Calu3 (cell line): ENCODE data around the gene GIMAP1. TPM values are rescaled to one million over a fixed set of nuclear protein-coding genes. Genes with fewer than 3 reads are reported as not detected.

Source experiments
- BruUV-seq: library from RNA; stranded (reverse); fragments of 400-500 nt; replicated peaks from 2 replicates; lab custom pipeline; 2021; lab: Mats Ljungman, UMichigan
- CTCF ChIA-PET: fragments of 300-600 bp; sonication (Branson Sonifier 250); formaldehyde crosslinking; loops from one replicate; lab custom pipeline; 2022; ENCODE audit warnings: antibody characterized with exemption; lab: Charles Lee
- DNase-seq: peaks from one replicate; pipeline ENCODE4 v3.0.0; 2022
- H3K27ac Mint-ChIP-seq: one replicate; pipeline ENCODE4 v1.8.0; 2022; ENCODE audit warnings: mixed read lengths; ENCODE audit not compliant: unreplicated experiment
- H3K27me3 Mint-ChIP-seq: one replicate; pipeline ENCODE4 v1.8.0; 2022; ENCODE audit warnings: mixed read lengths; ENCODE audit not compliant: unreplicated experiment
- H3K36me3 Mint-ChIP-seq: one replicate; pipeline ENCODE4 v1.8.0; 2022; ENCODE audit warnings: mild to moderate bottlenecking, moderate library complexity, mixed read lengths; ENCODE audit not compliant: insufficient read depth, unreplicated experiment
- H3K4me1 Mint-ChIP-seq: one replicate; pipeline ENCODE4 v1.8.0; 2022; ENCODE audit warnings: mild to moderate bottlenecking, low read depth, mixed read lengths; ENCODE audit not compliant: unreplicated experiment
- H3K4me3 Mint-ChIP-seq: one replicate; pipeline ENCODE4 v1.8.0; 2022; ENCODE audit warnings: mild to moderate bottlenecking, low read depth, moderate library complexity, mixed read lengths; ENCODE audit not compliant: unreplicated experiment
- H3K9me3 Mint-ChIP-seq: one replicate; pipeline ENCODE4 v1.8.0; 2022; ENCODE audit warnings: low read depth, mixed read lengths; ENCODE audit not compliant: unreplicated experiment
- intact Hi-C: fragments of 100-400 bp; cut with micrococcal nuclease; formaldehyde crosslinking; loops from one replicate; pipeline ENCODE4 v1.10.0; 2022; ENCODE audit not compliant: unreplicated experiment
- total RNA-seq: library from RNA; stranded (reverse); gene quantifications from 2 replicates; pipeline ENCODE4 v1.2.3, GENCODE V29; 2022
- TF ChIP-seq, protein P1 (sequence below): fragments of 200-600 bp; IDR thresholded peaks from one replicate; pipeline ENCODE4 v1.8.0; 2022; ENCODE audit warnings: antibody characterized with exemption; ENCODE audit not compliant: unreplicated experiment

GIMAP1 gene
- total RNA-seq, 1 experiment from 2014 or later = not detected

DNA sequence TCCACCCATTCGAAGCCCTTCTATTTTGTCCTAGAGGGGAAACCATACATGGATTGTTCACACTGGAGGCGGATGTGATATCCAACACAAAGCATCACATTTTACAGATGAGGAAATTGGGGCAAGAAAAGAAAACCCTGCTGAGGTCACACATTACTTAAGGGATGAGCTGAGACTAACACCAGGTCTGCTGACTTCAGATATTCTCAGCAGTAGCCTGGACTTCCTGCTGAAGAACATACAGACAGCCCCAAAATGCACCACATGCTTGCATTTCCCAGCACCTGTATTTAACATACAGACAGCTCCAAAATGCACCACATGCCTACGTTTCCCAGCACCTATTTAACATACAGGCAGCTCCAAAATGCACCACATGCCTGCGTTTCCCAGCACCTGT is 32.0 kb downstream of the GIMAP1 start:
- no peak for DNase-seq
- no TSS peak for BruUV-seq
- CTCF ChIA-PET = no interaction called here
- H3K4me1 Mint-ChIP-seq = no peaks in the 10 kb centered on the region
- intact Hi-C loops = no loop called here
- H3K9me3 Mint-ChIP-seq = no peaks in the 10 kb centered on the region
- TF ChIP-seq, protein P1, sequence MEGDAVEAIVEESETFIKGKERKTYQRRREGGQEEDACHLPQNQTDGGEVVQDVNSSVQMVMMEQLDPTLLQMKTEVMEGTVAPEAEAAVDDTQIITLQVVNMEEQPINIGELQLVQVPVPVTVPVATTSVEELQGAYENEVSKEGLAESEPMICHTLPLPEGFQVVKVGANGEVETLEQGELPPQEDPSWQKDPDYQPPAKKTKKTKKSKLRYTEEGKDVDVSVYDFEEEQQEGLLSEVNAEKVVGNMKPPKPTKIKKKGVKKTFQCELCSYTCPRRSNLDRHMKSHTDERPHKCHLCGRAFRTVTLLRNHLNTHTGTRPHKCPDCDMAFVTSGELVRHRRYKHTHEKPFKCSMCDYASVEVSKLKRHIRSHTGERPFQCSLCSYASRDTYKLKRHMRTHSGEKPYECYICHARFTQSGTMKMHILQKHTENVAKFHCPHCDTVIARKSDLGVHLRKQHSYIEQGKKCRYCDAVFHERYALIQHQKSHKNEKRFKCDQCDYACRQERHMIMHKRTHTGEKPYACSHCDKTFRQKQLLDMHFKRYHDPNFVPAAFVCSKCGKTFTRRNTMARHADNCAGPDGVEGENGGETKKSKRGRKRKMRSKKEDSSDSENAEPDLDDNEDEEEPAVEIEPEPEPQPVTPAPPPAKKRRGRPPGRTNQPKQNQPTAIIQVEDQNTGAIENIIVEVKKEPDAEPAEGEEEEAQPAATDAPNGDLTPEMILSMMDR = no peak
- H3K27ac Mint-ChIP-seq = no peak overlapping the region
- H3K36me3 Mint-ChIP-seq = no peaks in the 10 kb centered on the region
- no peak overlapping the region for H3K4me3 Mint-ChIP-seq
- H3K27me3 Mint-ChIP-seq = peaks cover 86% of the 10 kb centered on the region

DNA sequence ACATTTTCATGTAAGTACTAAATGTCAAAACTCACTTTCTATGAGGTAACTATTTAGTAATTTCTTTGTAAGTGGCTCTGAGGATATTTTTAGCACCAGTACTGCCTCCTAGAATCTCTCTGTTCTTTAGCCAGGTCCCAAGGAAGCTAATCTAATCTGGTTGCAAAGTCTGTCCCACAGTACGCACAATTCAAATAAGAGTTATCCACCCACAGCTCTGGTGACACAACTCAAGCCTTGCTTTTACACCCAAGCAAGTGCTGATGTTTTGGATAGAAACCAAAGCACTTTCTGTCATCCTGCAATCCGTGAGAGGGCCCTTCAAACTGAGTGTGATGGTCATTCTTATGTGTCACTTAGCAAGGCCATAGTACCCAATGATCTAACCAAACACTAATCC is 35.3 kb downstream of the GIMAP1 start:
- H3K36me3 Mint-ChIP-seq = no peaks in the 10 kb centered on the region
- no peak overlapping the region for H3K4me3 Mint-ChIP-seq
- H3K4me1 Mint-ChIP-seq = no peaks in the 10 kb centered on the region
- TF ChIP-seq, protein P1 = no peak
- CTCF ChIA-PET = no interaction called here
- no peak overlapping the region for H3K27ac Mint-ChIP-seq
- peaks cover 65% of the 10 kb centered on the region for H3K27me3 Mint-ChIP-seq
- no peaks in the 10 kb centered on the region for H3K9me3 Mint-ChIP-seq
- no TSS peak for BruUV-seq
- intact Hi-C loops = loop anchor here (10.0 kb wide), 1 partner anchor 217 kb away; no protein-coding TSS in a partner anchor
- no peak for DNase-seq

DNA sequence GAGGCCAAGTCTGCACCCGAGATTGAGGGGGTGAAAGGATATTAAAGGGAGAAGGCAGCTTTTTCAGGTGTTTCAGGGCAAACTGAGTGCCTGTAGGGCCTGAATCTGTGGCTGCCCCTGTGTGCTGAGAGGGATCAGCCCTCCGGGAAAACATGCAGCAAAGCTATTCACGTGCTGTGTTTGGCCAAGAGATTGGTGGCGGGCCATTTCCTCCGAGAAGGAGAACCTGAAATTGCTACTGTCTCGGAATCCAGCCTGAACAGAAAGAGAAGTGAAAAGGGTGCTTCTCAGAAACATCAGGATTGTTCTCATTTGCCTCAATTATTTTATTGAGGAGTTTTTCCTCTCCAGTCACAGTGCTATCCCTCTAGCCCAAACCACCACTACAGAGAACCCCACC is 36.8 kb downstream of the GIMAP1 start:
- no peak for DNase-seq
- TF ChIP-seq, protein P1 = no peak
- Mint-ChIP-seq H3K9me3 (no peaks in the 10 kb centered on the region), H3K4me1 (no peaks in the 10 kb centered on the region), H3K36me3 (no peaks in the 10 kb centered on the region), H3K4me3 (no peak overlapping the region), H3K27ac (no peak overlapping the region), H3K27me3 (peaks cover 57% of the 10 kb centered on the region)
- BruUV-seq = no TSS peak
- CTCF ChIA-PET = interaction anchor here (0.8 kb wide), 1 partner anchor 359 kb away, joined by 4 read pairs; no protein-coding TSS in a partner anchor
- intact Hi-C loops = loop anchor here (10.0 kb wide), 1 partner anchor 218 kb away; no protein-coding TSS in a partner anchor

DNA sequence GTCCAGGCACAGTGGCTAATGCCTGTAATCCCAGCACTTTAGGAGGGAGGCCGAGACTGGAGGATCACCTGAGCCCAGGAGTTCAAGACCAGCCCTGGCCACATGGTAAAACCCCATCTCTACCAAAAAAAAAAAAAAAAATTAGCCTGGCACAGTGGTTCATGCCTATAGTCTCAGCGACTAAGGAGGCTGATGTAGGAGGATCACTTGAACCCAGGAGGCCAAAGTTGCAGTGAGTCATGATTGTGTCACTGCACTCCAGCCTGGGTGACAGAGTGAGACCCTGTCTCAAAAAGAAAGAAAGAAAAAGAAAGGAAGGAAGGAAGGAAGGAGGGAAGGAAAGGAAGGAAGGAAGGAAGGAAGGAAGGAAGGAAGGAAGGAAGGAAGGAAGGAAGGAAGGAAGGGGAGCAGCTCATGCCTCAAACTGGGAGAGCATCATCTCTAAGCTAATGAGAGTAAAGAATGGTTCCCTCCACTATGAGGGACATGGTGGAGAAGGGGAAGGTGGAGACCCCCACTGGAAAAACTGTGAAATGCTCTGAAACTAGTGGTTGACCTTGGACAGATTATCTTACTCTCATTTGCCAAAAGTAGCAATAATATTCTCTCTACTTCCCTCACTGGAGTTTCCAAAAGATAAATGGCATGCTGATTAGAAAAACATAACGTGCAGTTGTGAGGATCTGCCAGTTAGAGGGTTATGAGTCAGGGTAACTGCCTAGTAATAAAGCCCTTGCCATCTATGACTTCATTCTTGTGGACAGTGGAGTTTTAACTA is 37.6 kb downstream of the GIMAP1 start:
- H3K27ac Mint-ChIP-seq = no peak overlapping the region
- H3K4me1 Mint-ChIP-seq = no peaks in the 10 kb centered on the region
- CTCF ChIA-PET = interaction anchor here (0.7 to 1.0 kb wide), 3 partner anchors 15 to 305 kb away, joined by 3 to 6 read pairs (median 3); no protein-coding TSS in a partner anchor
- H3K27me3 Mint-ChIP-seq = peaks cover 49% of the 10 kb centered on the region
- H3K4me3 Mint-ChIP-seq = no peak overlapping the region
- BruUV-seq = no TSS peak
- TF ChIP-seq, protein P1 = no peak
- intact Hi-C loops = loop anchor here (1.0 to 10.0 kb wide), 2 partner anchors 219 to 306 kb away; no protein-coding TSS in a partner anchor
- no peak for DNase-seq
- H3K9me3 Mint-ChIP-seq = no peaks in the 10 kb centered on the region
- no peaks in the 10 kb centered on the region for H3K36me3 Mint-ChIP-seq
